GM12878 (cell line): ENCODE data around the gene SLC35E2B. TPM values are rescaled to one million over a fixed set of nuclear protein-coding genes. Genes with fewer than 3 reads are reported as not detected.

Source experiments
- ATAC-seq: fragments of 200-7000 bp; cut with Tn5 transposase; 3 replicates; pipeline ENCODE4 v1.9.1; 2020; ENCODE audit warnings: mild to moderate bottlenecking, moderate library complexity
- BruUV-seq: library from RNA; stranded (reverse); fragments of 400-500 nt; replicated peaks from 2 replicates; lab custom pipeline; 2021; lab: Mats Ljungman, UMichigan
- CTCF ChIA-PET: fragments of 300-600 bp; sonication (Branson Sonifier 250); formaldehyde crosslinking; extraction: SDS; loops from one replicate; lab custom pipeline; 2021; ENCODE audit warnings: inconsistent platforms; lab: Yijun Ruan, JAX
- POLR2A ChIA-PET: fragments of 350-600 bp; formaldehyde crosslinking; extraction: SDS; loops from one replicate; lab custom pipeline; 2021; ENCODE audit warnings: inconsistent platforms; lab: Charles Lee
- RAD21 ChIA-PET: fragments of 300-600 bp; sonication (Branson Sonifier 250); formaldehyde crosslinking; loops from one replicate; lab custom pipeline; 2023; ENCODE audit warnings: antibody characterized with exemption; ENCODE audit not compliant: unreplicated experiment; lab: Charles Lee
- SMC1A ChIA-PET: fragments of 300-600 bp; sonication (Branson Sonifier 250); formaldehyde crosslinking; loops from one replicate; lab custom pipeline; 2023; ENCODE audit not compliant: unreplicated experiment, uncharacterized antibody; lab: Charles Lee
- DNase-seq: peaks from one replicate; pipeline ENCODE4 v3.0.0-alpha.2; 2011; ENCODE audit warnings: low read depth, low spot score
- FAIRE-seq: peaks from 3 replicates; lab custom pipeline; 2011; peaks lifted over from hg19 to GRCh38; lab: Jason Lieb, UNC
- H2AFZ ChIP-seq: 2 replicates; pipeline ENCODE4 v1.6.0; 2011; ENCODE audit warnings: low read depth, low read length, control low read depth; ENCODE audit not compliant: control insufficient read depth
- H3K27ac ChIP-seq: 2 replicates; pipeline ENCODE4 v1.5.1; 2011; ENCODE audit warnings: control low read depth; ENCODE audit not compliant: control insufficient read depth, insufficient read depth
- H3K27me3 ChIP-seq, 2 experiments: replicated peaks in 1 of 2; 2 replicates each; pipeline versions ENCODE4 v1.6.0 to v1.6.1; 2011; ENCODE audit warnings: low read length in 1 of 2; ENCODE audit not compliant: control insufficient read depth in 2 of 2, insufficient read depth in 2 of 2
- H3K36me3 ChIP-seq, 2 experiments: 2 replicates each; pipeline ENCODE4 v1.5.1; 2011; ENCODE audit warnings: low read length in 1 of 2; ENCODE audit not compliant: control insufficient read depth in 2 of 2, insufficient read depth in 2 of 2
- H3K4me1 ChIP-seq: 2 replicates; pipeline ENCODE4 v1.6.1; 2011; ENCODE audit warnings: mild to moderate bottlenecking, low read length, moderate library complexity, mixed read lengths; ENCODE audit not compliant: control insufficient read depth, insufficient read depth
- H3K4me2 ChIP-seq: 2 replicates; pipeline ENCODE4 v1.6.0; 2011; ENCODE audit warnings: control low read depth; ENCODE audit not compliant: control insufficient read depth, insufficient read depth
- H3K4me3 ChIP-seq: fragments of 200-600 bp; sonication (generic); 2 replicates; pipeline ENCODE4 v1.5.1; 2016
- H3K79me2 ChIP-seq: 2 replicates; pipeline ENCODE4 v1.6.0; 2011; ENCODE audit warnings: low read length; ENCODE audit not compliant: control insufficient read depth, insufficient read depth
- H3K9ac ChIP-seq: 2 replicates; pipeline ENCODE4 v1.8.0; 2011; ENCODE audit warnings: low read length, control low read depth, mixed read lengths; ENCODE audit not compliant: control insufficient read depth, insufficient read depth
- H3K9me3 ChIP-seq: replicated peaks from 3 replicates; pipeline ENCODE4 v1.5.1; 2011; ENCODE audit warnings: mild to moderate bottlenecking, low read length; ENCODE audit not compliant: control insufficient read depth, insufficient read depth
- H4K20me1 ChIP-seq: 2 replicates; pipeline ENCODE4 v1.6.0; 2011; ENCODE audit not compliant: control insufficient read depth, insufficient read depth
- ATF7 ChIP-seq: fragments of 450-650 bp; IDR thresholded peaks from 2 replicates; pipeline ENCODE4 v1.6.1; 2016; ENCODE audit warnings: low read depth, mild to moderate bottlenecking
- CBFB ChIP-seq: IDR thresholded peaks from 2 replicates; pipeline ENCODE4 v1.6.1; 2016; ENCODE audit warnings: antibody characterized with exemption, low read depth
- FOXK2 ChIP-seq: fragments of 450-650 bp; IDR thresholded peaks from 2 replicates; pipeline ENCODE4 v1.6.1; 2017; ENCODE audit warnings: mild to moderate bottlenecking, moderate library complexity
- FOXM1 ChIP-seq: IDR thresholded peaks from 2 replicates; pipeline ENCODE4 v1.6.1; 2012; ENCODE audit warnings: low read depth, mild to moderate bottlenecking, inconsistent platforms, low read length, moderate library complexity
- LARP7 ChIP-seq: fragments of 450-650 bp; IDR thresholded peaks from 2 replicates; pipeline ENCODE4 v1.6.1; 2017; ENCODE audit warnings: mild to moderate bottlenecking
- NFXL1 ChIP-seq: fragments of 450-650 bp; IDR thresholded peaks from 2 replicates; pipeline ENCODE4 v1.6.1; 2017; ENCODE audit warnings: antibody characterized with exemption, mild to moderate bottlenecking, borderline replicate concordance
- NFYA ChIP-seq: IDR thresholded peaks from 2 replicates; pipeline ENCODE4 v1.6.1; 2011; ENCODE audit warnings: low read depth, mild to moderate bottlenecking, low read length, improper control_type of control experiment, borderline replicate concordance
- PML ChIP-seq: IDR thresholded peaks from 2 replicates; pipeline ENCODE4 v1.6.1; 2012; ENCODE audit warnings: low read length, inconsistent platforms
- POLR2A ChIP-seq: IDR thresholded peaks from 2 replicates; pipeline ENCODE4 v1.6.1; 2011; ENCODE audit warnings: low read depth, mild to moderate bottlenecking, low read length
- POLR2AphosphoS2 ChIP-seq: IDR thresholded peaks from 2 replicates; pipeline ENCODE4 v1.6.1; 2011; ENCODE audit warnings: low read depth, mild to moderate bottlenecking, low read length, improper control_type of control experiment, moderate library complexity
- POLR2AphosphoS5 ChIP-seq: IDR thresholded peaks from 2 replicates; pipeline ENCODE4 v1.6.1; 2011; ENCODE audit warnings: mild to moderate bottlenecking, low read length, inconsistent platforms
- RBBP5 ChIP-seq: fragments of 200-600 bp; sonication (generic); conservative IDR thresholded peaks from 2 replicates; pipeline ENCODE4 v1.6.1; 2016
- STAT1 ChIP-seq: fragments of 450-650 bp; conservative IDR thresholded peaks from 2 replicates; pipeline ENCODE4 v1.6.1; 2014; ENCODE audit warnings: antibody characterized with exemption, mild to moderate bottlenecking
- WRNIP1 ChIP-seq: IDR thresholded peaks from 2 replicates; pipeline ENCODE4 v1.6.1; 2011; ENCODE audit warnings: low read depth, low read length, improper control_type of control experiment, borderline replicate concordance
- ZNF384 ChIP-seq: IDR thresholded peaks from 2 replicates; pipeline ENCODE4 v1.6.1; 2012; ENCODE audit warnings: low read depth, mild to moderate bottlenecking, low read length, improper control_type of control experiment, borderline replicate concordance
- WGBS: methylation state at CpG from one replicate; pipeline ENCODE4 v1.1.6; 2016; ENCODE audit warnings: low lambda C conversion rate; ENCODE audit not compliant: insufficient replicate concordance, insufficient coverage; ENCODE audit errors: missing lambda C conversion rate; 5-methylcytosine and 5-hydroxymethylcytosine counted together
- in situ Hi-C: fragments of 300-500 bp; cut with MboI; formaldehyde crosslinking; loops from 9 replicates; pipeline ENCODE4 v1.14.3; 2018; ENCODE audit warnings: mixed read lengths
- intact Hi-C: fragments of 100-400 bp; cut with micrococcal nuclease; formaldehyde crosslinking; loops from one replicate; pipeline ENCODE4 v1.14.2; 2022; ENCODE audit not compliant: unreplicated experiment
- polyA plus RNA-seq, 11 experiments: library from polyadenylated mRNA; depleted of rRNA in 4 of 11; unstranded in 6 of 11; stranded (reverse) in 5 of 11; fragments of >200 nt; fragmentation: Nextera tagmentation in 4 of 11; fragmentation: Illumina TruSeq in 1 of 11; extraction: Ambion mirVana in 4 of 11; extraction: Trizol in 1 of 11; gene quantifications; 1 replicate in 1 of 11; 2 replicates in 10 of 11; pipeline versions ENCODE4 v1.2.1 to v1.2.3, GENCODE V29; 2011 to 2016; ENCODE audit warnings: inconsistent platforms in 2 of 11, missing spikeins in 2 of 11, low read depth in 1 of 11
- total RNA-seq, 4 experiments: library from RNA; depleted of rRNA in 3 of 4; stranded (reverse); fragments of >200 nt in 3 of 4; fragmentation: Illumina TruSeq in 1 of 4; extraction: Trizol in 1 of 4; gene quantifications; 2 replicates each; pipeline versions ENCODE4 v1.2.1 to v1.2.3, GENCODE V29; 2013 to 2021
- TF ChIP-seq, protein P1 (sequence below): fragments of 450-650 bp; IDR thresholded peaks from 2 replicates; pipeline ENCODE4 v1.6.1; 2016; ENCODE audit warnings: mild to moderate bottlenecking
- TF ChIP-seq, protein P2 (sequence below): fragments of 450-650 bp; IDR thresholded peaks from 2 replicates; pipeline ENCODE4 v1.6.1; 2017; ENCODE audit warnings: low read depth, mild to moderate bottlenecking, moderate library complexity
- TF ChIP-seq, protein P3 (sequence below): fragments of 450-650 bp; IDR thresholded peaks from 2 replicates; pipeline ENCODE4 v1.6.1; 2018; ENCODE audit warnings: borderline replicate concordance, mild to moderate bottlenecking; ENCODE audit not compliant: partially characterized antibody

The SLC35E2B gene
- total and polyA plus RNA-seq, 10 of the 15 experiments (the other 5 are each of a cell fraction or from before 2014, with no cell fraction given): 2.6 to 36.7 (median 18.6) TPM

- ChIA-PET SMC1A (interaction anchor here (0.8 to 2.2 kb wide), 2 partner anchors 8 to 214 kb away, joined by 4 to 10 read pairs; no protein-coding TSS in a partner anchor), CTCF (interaction anchor here (0.6 to 2.4 kb wide), 10 partner anchors 9 to 231 kb away, joined by 3 to 13 read pairs (median 4); partner anchors contain the start of gene CDK11A), RAD21 (interaction anchor here (0.6 to 2.0 kb wide), 7 partner anchors 9 to 340 kb away, joined by 3 to 8 read pairs (median 3); partner anchors contain the start of gene MIB2), POLR2A (interaction anchor here (0.7 to 1.4 kb wide), 6 partner anchors 12 to 214 kb away, joined by 3 to 6 read pairs (median 4); no protein-coding TSS in a partner anchor)
- WGBS: 2% methylated on average over 38 of the region's 39 CpGs
- intact Hi-C loops (no loop called here), in situ Hi-C loops (no loop called here)
- Histone ChIP-seq H3K9ac (peak overlapping the region; percentile 56), H3K4me1 (peaks cover 24% of the 10 kb centered on the region), H3K27me3 (no peaks in the 10 kb centered on the region), H3K9me3 (no peaks in the 10 kb centered on the region), H2AFZ (peak overlapping the region; percentile 60), H3K79me2 (peaks cover 13% of the 10 kb centered on the region), H3K4me3 (peak overlapping the region; percentile 55; the same call in 1 of the 2 replicates), H3K27ac (peak overlapping the region; percentile 94), H4K20me1 (no peaks in the 10 kb centered on the region), H3K4me2 (peak overlapping the region; percentile 81), H3K36me3 (peaks cover 0 to 3% of the 10 kb centered on the region in 2 experiments; a peak in 1 of 4 replicates)
- peak; percentile 86 for DNase-seq
- FAIRE-seq: peak; percentile 54
- peak; percentile 75 for ATAC-seq
- BruUV-seq: no TSS peak
- TF ChIP-seq POLR2AphosphoS5 (peak; percentile 72), FOXM1 (peak; percentile 53), CBFB (peak; percentile 38; the same call in 1 of the 2 replicates), RBBP5 (no peak), ATF7 (peak; percentile 60; the same call in 1 of the 2 replicates), POLR2A (peak; percentile 63), WRNIP1 (no peak), LARP7 (peak; percentile 65; the same call in 1 of the 2 replicates), STAT1 (no peak), FOXK2 (peak; percentile 58; the same call in 1 of the 2 replicates), POLR2AphosphoS2 (peak; percentile 34; the same call in 1 of the 2 replicates), PML (0 out of 2 replicates have a peak, but pooled peaks have one; percentile 51), NFYA (no peak), NFXL1 (no peak), ZNF384 (0 out of 2 replicates have a peak, but pooled peaks have one; percentile 16)
- TF ChIP-seq, protein P1, sequence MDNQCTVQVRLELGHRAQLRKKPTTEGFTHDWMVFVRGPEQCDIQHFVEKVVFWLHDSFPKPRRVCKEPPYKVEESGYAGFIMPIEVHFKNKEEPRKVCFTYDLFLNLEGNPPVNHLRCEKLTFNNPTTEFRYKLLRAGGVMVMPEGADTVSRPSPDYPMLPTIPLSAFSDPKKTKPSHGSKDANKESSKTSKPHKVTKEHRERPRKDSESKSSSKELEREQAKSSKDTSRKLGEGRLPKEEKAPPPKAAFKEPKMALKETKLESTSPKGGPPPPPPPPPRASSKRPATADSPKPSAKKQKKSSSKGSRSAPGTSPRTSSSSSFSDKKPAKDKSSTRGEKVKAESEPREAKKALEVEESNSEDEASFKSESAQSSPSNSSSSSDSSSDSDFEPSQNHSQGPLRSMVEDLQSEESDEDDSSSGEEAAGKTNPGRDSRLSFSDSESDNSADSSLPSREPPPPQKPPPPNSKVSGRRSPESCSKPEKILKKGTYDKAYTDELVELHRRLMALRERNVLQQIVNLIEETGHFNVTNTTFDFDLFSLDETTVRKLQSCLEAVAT: peak; percentile 90
- TF ChIP-seq, protein P2, sequence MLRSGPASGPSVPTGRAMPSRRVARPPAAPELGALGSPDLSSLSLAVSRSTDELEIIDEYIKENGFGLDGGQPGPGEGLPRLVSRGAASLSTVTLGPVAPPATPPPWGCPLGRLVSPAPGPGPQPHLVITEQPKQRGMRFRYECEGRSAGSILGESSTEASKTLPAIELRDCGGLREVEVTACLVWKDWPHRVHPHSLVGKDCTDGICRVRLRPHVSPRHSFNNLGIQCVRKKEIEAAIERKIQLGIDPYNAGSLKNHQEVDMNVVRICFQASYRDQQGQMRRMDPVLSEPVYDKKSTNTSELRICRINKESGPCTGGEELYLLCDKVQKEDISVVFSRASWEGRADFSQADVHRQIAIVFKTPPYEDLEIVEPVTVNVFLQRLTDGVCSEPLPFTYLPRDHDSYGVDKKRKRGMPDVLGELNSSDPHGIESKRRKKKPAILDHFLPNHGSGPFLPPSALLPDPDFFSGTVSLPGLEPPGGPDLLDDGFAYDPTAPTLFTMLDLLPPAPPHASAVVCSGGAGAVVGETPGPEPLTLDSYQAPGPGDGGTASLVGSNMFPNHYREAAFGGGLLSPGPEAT: peak; percentile 94
- TF ChIP-seq, protein P3, sequence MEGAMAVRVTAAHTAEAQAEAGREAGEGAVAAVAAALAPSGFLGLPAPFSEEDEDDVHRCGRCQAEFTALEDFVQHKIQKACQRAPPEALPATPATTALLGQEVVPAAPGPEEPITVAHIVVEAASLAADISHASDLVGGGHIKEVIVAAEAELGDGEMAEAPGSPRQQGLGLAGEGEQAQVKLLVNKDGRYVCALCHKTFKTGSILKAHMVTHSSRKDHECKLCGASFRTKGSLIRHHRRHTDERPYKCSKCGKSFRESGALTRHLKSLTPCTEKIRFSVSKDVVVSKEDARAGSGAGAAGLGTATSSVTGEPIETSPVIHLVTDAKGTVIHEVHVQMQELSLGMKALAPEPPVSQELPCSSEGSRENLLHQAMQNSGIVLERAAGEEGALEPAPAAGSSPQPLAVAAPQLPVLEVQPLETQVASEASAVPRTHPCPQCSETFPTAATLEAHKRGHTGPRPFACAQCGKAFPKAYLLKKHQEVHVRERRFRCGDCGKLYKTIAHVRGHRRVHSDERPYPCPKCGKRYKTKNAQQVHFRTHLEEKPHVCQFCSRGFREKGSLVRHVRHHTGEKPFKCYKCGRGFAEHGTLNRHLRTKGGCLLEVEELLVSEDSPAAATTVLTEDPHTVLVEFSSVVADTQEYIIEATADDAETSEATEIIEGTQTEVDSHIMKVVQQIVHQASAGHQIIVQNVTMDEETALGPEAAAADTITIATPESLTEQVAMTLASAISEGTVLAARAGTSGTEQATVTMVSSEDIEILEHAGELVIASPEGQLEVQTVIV: no peak
Measured at GRCh38 chr1:1677718-1678580, 14.6 kb downstream of the SLC35E2B start.
